Measurements from ENCODE around the gene PPT2.
"Not testable (repeated sequence)": the region's sequence is repeated elsewhere in the genome, so short reads cannot be mapped to it uniquely, and the experiment has no call there.

The PPT2 gene

GRCh38 chr6:32189069-32189741 lies 35.3 kb downstream of the PPT2 start:
- Mint-ChIP-seq H3K4me3 (peak overlapping the region; percentile 92), H3K4me1 (peaks cover 52% of the 10 kb centered on the region), H3K9me3 (no peaks in the 10 kb centered on the region), H3K36me3 (peaks cover 66% of the 10 kb centered on the region), H3K27ac (peak overlapping the region; percentile 90), H3K27me3 (peaks cover 5% of the 10 kb centered on the region)
- no peak for DNase-seq
- CTCF ChIA-PET = no interaction called here

DNA sequence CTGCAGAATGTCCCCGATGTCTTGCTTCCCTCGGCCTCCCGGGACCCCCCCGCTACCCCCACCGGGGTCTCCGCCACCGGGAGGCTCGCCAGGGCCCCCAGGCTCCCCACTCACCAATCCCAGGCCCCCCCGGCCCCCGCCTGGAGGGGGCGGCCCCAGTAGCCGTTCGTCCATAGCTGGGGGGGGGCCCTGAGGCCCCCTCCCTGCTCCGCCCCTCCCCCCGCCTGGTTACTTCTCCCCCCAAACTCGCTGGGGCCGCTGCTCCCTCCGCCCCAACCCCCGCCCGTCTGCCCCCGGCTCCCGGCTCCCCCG lies 35.8 kb downstream of the PPT2 start:
- Mint-ChIP-seq H3K27ac (peak overlapping the region; percentile 90), H3K9me3 (no peaks in the 10 kb centered on the region), H3K36me3 (peaks cover 65% of the 10 kb centered on the region), H3K4me1 (peaks cover 57% of the 10 kb centered on the region), H3K4me3 (peak overlapping the region; percentile 92), H3K27me3 (peaks cover 5% of the 10 kb centered on the region)
- no peak for DNase-seq
- CTCF ChIA-PET = no interaction called here

DNA sequence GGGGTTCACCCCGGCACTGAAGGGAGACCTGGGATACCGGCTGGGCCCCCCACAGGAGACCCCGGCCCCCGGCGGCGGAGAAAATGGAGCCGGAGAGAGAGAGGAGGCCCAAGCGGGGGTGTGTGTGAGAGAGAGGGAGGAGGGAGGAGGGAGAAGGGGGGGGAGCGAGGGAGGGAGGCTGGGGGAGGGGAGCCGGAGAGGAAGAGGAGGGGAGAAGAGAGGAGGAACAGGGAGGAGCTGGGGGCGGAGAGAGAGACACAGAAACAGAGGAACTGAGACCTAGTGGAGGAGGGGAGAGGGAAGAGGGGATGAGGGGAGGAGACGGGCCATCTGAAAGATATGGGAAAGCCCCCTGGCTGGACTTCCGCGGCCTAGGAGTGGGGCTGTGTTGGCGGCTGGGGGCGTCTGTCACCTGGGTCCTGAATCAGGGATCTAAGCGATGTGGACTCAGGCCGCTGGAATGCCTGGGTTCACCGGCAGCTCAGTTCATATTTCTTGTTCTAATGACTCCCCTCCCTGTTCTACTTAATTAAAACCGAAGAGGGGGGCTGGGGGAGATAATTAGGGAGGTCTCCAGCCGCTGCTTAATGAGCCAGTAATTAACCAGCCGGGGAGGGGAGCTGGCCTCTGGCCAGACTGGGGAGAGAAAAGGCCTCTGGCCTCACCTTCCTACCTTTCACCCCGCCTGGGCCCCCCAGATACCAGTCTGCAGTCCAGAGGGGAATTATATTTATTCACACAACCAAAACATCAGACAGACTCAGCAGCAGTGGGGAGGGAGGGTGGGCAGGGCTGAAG lies 36.3 kb downstream of the PPT2 start, which contains the start of gene PBX2:
TSS of gene PBX2 (minus strand) at position 149 of the 798 bp plus-strand sequence. CDS start 287 bp downstream, outside the sequence.
- H3K4me3 Mint-ChIP-seq = peak within 1 kb of the TSS; percentile 100
- CTCF ChIA-PET = interaction anchor here (0.9 to 1.7 kb wide), 3 partner anchors 8 to 72 kb away, joined by 5 to 6 read pairs (median 5); no protein-coding TSS in a partner anchor
- no peaks in the 10 kb centered on the region for H3K9me3 Mint-ChIP-seq
- peak within 1 kb of the TSS; percentile 98 for H3K27ac Mint-ChIP-seq
- DNase-seq = peak; percentile 94
- H3K27me3 Mint-ChIP-seq = peaks cover 5% of the 10 kb centered on the region
- H3K36me3 Mint-ChIP-seq = peaks cover 65% of the 10 kb centered on the region
- peaks cover 63% of the 10 kb centered on the region for H3K4me1 Mint-ChIP-seq

DNA sequence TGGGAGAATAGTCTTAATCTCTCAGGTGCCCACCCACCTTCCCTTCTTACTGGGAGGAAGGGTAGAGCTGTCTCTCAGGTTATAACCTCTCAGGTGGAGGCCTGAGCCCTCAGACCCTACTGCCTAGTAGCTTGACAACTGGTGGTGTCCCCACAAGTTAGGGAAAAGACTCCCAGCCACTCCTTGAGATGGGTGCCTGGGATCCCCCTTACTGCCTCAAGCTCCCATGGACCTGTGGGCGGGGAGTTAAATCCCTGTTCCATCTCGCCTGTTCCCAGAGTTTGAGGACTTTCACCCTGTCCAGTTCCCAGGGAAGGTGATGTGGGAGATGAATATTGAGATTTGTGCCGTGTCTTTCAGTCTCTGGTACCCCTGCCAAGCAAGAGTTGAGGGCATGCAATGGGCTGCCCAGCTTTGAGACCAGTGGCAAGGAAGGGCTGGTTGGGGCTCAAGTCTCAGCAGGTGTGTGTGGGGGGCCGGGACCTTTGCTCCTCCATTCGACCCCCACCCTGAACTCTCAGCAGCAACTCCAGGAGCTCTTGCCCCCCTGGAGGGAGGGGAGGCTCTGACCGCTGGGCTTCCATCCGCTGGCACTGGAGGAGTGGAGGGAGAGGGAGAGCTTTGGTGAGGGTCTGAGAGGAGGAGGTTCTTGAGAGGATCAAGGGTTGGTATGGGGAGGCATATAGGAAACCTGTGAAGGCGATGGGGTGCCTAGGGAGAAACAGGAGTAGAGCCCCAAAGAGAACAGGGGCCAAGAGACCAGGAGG lies 37.2 kb downstream of the PPT2 start:
- Mint-ChIP-seq H3K27me3 (peaks cover 5% of the 10 kb centered on the region), H3K9me3 (no peaks in the 10 kb centered on the region), H3K4me3 (peak overlapping the region; percentile 100), H3K4me1 (peaks cover 59% of the 10 kb centered on the region), H3K27ac (peak overlapping the region; percentile 98), H3K36me3 (peaks cover 58% of the 10 kb centered on the region)
- CTCF ChIA-PET = interaction anchor here (0.9 to 1.7 kb wide), 3 partner anchors 9 to 73 kb away, joined by 5 to 6 read pairs (median 5); no protein-coding TSS in a partner anchor
- DNase-seq = no peak

DNA sequence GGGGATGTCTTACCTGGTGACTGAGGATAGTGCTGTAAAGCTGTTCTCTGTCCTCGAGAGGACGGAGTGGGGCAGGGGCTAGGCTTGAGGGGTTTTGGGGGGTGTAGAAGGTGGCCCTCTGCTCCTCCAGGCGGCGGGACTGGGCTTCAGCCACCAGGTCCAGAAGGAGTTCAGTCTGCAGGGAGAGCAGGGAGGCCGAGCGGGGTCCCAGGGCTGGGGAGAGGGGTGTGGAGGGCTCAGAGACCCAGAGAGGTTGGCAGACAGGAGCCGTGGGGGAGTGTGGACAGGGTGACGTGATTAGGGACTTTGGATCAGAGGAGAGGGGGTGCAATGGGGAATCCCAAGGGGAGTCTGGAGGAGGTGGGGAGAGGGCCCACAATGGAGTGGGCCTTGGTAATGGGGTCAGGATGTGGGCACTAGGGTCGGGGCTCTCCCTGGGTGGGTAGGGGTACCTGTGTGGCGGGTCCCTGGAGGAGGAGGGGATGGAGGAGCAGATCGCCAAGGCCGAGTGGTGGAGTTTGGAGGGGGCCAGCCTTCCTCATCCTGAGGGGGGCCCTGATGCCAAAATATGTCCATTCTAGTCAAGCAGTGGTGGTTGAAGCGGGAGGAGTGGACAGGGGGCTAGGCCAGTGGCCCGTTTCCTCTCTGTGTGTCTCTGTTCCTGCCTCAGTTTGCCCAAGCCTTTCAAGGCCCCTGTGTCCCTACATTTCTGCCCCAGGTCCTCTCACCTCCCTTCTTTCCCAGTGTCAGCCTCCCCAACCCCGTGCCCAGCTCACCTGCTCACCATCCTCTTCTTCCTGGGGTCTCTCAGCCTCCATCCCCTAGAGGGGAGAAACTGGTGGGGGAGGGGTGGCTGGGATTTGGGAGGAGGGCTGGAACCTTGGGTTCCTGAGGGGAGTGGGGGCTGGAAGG lies 38.0 kb downstream of the PPT2 start:
- H3K27me3 Mint-ChIP-seq = peaks cover 5% of the 10 kb centered on the region
- peaks cover 50% of the 10 kb centered on the region for H3K36me3 Mint-ChIP-seq
- H3K9me3 Mint-ChIP-seq = no peaks in the 10 kb centered on the region
- peak overlapping the region; percentile 98 for H3K27ac Mint-ChIP-seq
- peaks cover 56% of the 10 kb centered on the region for H3K4me1 Mint-ChIP-seq
- peak overlapping the region; percentile 100 for H3K4me3 Mint-ChIP-seq
- no peak for DNase-seq
- CTCF ChIA-PET = interaction anchor here (0.8 to 1.7 kb wide), 5 partner anchors 9 to 74 kb away, joined by 3 to 6 read pairs (median 5); no protein-coding TSS in a partner anchor

- Mint-ChIP-seq H3K27ac (peak within 1 kb of the TSS; percentile 98), H3K36me3 (peaks cover 43% of the 10 kb centered on the region), H3K9me3 (no peaks in the 10 kb centered on the region), H3K27me3 (peaks cover 5% of the 10 kb centered on the region), H3K4me1 (peaks cover 51% of the 10 kb centered on the region), H3K4me3 (peak within 1 kb of the TSS; percentile 100)
- CTCF ChIA-PET = interaction anchor here (0.8 to 1.6 kb wide), 3 partner anchors 10 to 64 kb away, joined by 3 to 6 read pairs (median 5); no protein-coding TSS in a partner anchor
- DNase-seq = peak; percentile 79
These were observed 38.7 kb downstream of the PPT2 start, which contains the start of gene GPSM3 for GRCh38 chr6:32192608-32193039. TSS of gene GPSM3 (minus strand) at chr6:32192643. CDS start at chr6:32192513, 130 bp downstream.

DNA sequence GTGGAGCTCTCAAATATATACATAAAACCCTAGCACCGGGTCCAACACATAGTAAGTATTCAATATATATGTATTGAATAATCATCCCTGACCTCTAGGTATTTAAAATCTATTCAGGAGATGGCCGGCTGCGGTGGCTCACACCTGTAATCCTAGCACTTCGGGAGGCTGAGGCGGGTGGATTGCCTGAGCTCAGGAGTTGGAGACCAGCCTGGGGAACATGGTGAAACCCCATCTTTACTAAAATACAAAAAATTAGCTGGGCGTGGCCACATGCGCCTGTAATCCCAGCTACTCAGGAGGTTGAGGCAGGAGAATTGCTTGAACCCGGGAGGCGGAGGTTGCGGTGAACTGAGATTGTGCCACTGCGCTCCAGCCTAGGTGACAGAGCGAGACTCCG lies 39.2 kb downstream of the PPT2 start:
- peaks cover 46% of the 10 kb centered on the region for H3K4me1 Mint-ChIP-seq
- DNase-seq, H3K27me3 Mint-ChIP-seq, H3K9me3 Mint-ChIP-seq: not testable (repeated sequence)
- peaks cover 39% of the 10 kb centered on the region for H3K36me3 Mint-ChIP-seq
- peak overlapping the region; percentile 98 for H3K27ac Mint-ChIP-seq
- CTCF ChIA-PET = interaction anchor here (0.8 to 1.6 kb wide), 3 partner anchors 11 to 64 kb away, joined by 3 to 6 read pairs (median 5); no protein-coding TSS in a partner anchor
- H3K4me3 Mint-ChIP-seq = peak overlapping the region; percentile 100

GRCh38 chr6:32194388-32194787 lies 40.4 kb downstream of the PPT2 start:
- no peak for DNase-seq
- Mint-ChIP-seq H3K9me3 (no peaks in the 10 kb centered on the region), H3K27me3 (peaks cover 8% of the 10 kb centered on the region), H3K4me1 (peaks cover 34% of the 10 kb centered on the region), H3K4me3 (peak overlapping the region; percentile 94), H3K36me3 (peaks cover 28% of the 10 kb centered on the region), H3K27ac (no peak overlapping the region)
- CTCF ChIA-PET = interaction anchor here (0.6 to 1.6 kb wide), 4 partner anchors 40 to 408 kb away, joined by 3 to 4 read pairs (median 3); no protein-coding TSS in a partner anchor

GRCh38 chr6:32194825-32195651 lies 41.1 kb downstream of the PPT2 start:
- Mint-ChIP-seq H3K36me3 (peaks cover 27% of the 10 kb centered on the region), H3K4me3 (peak overlapping the region; percentile 94), H3K27me3 (peaks cover 8% of the 10 kb centered on the region), H3K27ac (peak overlapping the region; percentile 99), H3K9me3 (no peaks in the 10 kb centered on the region), H3K4me1 (peaks cover 34% of the 10 kb centered on the region)
- peak; percentile 61 for DNase-seq
- CTCF ChIA-PET = interaction anchor here (0.6 to 1.6 kb wide), 15 partner anchors 16 to 399 kb away, joined by 3 to 9 read pairs (median 3); partner anchors contain the start of genes RNF5 and VARS1

DNA sequence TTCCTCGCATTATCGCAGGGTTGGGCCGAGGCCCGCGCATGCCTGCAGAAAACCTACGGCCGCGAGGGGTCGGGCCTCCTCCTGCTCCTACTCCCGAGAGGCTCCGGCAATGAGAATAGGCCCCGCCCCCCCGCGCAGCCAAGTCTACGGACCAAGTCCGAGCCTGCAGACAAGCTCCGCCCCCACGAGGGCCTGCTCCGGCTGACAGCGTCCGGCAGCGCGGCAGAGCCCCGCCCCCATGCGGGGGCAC lies 41.6 kb downstream of the PPT2 start:
- peaks cover 34% of the 10 kb centered on the region for H3K4me1 Mint-ChIP-seq
- peaks cover 22% of the 10 kb centered on the region for H3K36me3 Mint-ChIP-seq
- no peaks in the 10 kb centered on the region for H3K9me3 Mint-ChIP-seq
- H3K27me3 Mint-ChIP-seq = peaks cover 8% of the 10 kb centered on the region
- peak; percentile 100 for DNase-seq
- peak overlapping the region; percentile 94 for H3K4me3 Mint-ChIP-seq
- H3K27ac Mint-ChIP-seq = peak overlapping the region; percentile 99
- CTCF ChIA-PET = interaction anchor here (0.5 to 1.6 kb wide), 15 partner anchors 17 to 400 kb away, joined by 3 to 9 read pairs (median 3); partner anchors contain the start of genes RNF5 and VARS1

GRCh38 chr6:32195902-32196681 lies 42.2 kb downstream of the PPT2 start:
- Mint-ChIP-seq H3K4me1 (peaks cover 34% of the 10 kb centered on the region), H3K27ac (peak overlapping the region; percentile 99), H3K9me3 (no peaks in the 10 kb centered on the region), H3K4me3 (peak overlapping the region; percentile 94), H3K36me3 (peaks cover 19% of the 10 kb centered on the region), H3K27me3 (peaks cover 11% of the 10 kb centered on the region)
- CTCF ChIA-PET = interaction anchor here (0.5 to 1.6 kb wide), 14 partner anchors 17 to 400 kb away, joined by 3 to 9 read pairs (median 3); partner anchors contain the start of genes RNF5 and VARS1
- DNase-seq = peak; percentile 81

All from activated naive CD4-positive, alpha-beta T cell treated with anti-CD3 and anti-CD28 coated beads, Interleukin-2, amount 10 ng/mL, durations not matched to agents 7 days and 5 days (primary cell).